Mesenteric fat pad (tissue), 1 donor: Measurements from ENCODE around the gene MMP28. TPM values are rescaled to one million over a fixed set of nuclear protein-coding genes. Genes with fewer than 3 reads are reported as not detected.

Source experiments
- DNase-seq: peaks from one replicate; pipeline ENCODE4 v3.0.0-alpha.2; 2020; ENCODE audit warnings: low spot score
- total RNA-seq: library from RNA; stranded (reverse); fragmentation: NEBNext Ultra II Directional; extraction: Animal tissue kit (Norgen Biotek cat#: 25700); gene quantifications from one replicate; pipeline ENCODE4 v1.2.1, GENCODE V29; 2021
- donor health status: DM: yes; HTN: yes; CAD: no.

MMP28 gene
- total RNA-seq, 1 donor from 2014 or later = 51.7 TPM

- no peak for DNase-seq
These were observed 68.4 kb downstream of the MMP28 start for GRCh38 chr17:35726953-35727460.

DNA sequence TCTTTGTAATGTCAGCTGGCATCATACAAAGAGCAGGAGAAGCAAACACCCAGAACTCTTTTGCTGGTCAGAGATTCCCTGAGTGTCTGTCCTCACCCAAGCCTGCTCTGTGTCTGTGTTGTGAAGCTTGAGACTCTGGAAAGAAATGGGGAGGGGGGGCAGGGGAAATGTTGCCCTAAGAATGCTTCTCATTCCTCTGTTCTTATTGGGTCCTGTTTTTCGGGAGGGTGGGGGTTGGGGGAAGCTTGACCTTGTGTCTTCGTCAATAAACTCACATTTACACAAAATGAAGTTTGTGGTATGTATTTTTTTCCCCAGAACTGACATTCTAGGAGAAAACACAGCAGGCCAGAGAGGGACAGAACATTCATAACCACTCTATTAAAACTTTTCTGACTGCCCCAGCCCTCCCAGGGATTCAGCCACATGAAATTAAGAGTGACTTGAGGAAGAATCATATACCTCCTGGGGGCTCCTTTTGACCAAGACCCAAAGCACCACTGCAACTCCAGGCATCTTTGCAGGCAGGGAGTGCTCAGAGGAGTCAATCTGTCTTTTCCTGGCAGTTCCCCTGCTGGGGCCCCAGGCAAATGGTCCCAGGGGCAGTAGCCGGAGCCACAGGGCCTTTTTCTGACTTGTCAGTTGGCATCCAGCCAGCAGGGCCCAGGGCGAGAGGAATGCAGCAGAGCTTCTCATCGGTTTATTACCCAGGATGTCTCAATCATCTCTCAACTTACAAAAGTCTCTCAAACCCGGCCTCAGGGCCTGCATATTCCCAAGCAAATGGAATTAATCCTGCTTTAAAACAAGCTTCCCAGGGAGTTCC, 69.1 kb downstream of the MMP28 start:
- DNase-seq = no peak

- no peak for DNase-seq
These were observed 69.7 kb downstream of the MMP28 start for GRCh38 chr17:35725802-35726126.

- no peak for DNase-seq
These were observed 70.4 kb downstream of the MMP28 start for GRCh38 chr17:35725058-35725457.

- no peak for DNase-seq
These were observed 71.7 kb downstream of the MMP28 start for GRCh38 chr17:35723735-35724134.

GRCh38 chr17:35717475-35717874, 78.0 kb downstream of the MMP28 start:
- no peak for DNase-seq

- DNase-seq = no peak
These were observed 78.5 kb downstream of the MMP28 start for GRCh38 chr17:35716897-35717465.

DNA sequence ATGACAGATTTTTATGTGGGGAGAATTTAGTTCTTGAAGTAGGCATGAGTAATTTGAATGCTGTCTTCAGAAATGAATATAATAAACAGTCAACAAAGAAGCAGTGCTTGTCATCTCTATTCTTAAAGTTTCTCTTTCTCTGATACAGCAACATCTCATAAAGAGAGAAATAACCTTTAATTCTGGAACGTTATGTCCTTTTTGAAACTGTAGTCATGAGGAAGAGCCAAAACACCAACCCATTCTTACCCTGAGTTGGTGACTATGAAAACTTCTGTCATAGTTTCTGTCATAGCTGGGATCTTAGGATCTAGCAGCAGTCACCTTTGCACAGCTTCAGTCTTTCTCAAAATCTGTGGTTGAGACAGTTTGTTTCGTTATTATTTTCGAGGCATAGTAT, 79.3 kb downstream of the MMP28 start:
- DNase-seq = no peak

Other genes with a start within 250 kb of the MMP28 start
- gene SLFN14, start 234.8 kb downstream of the MMP28 start, total RNA-seq = not detected
- gene PEX12, start 217.1 kb downstream of the MMP28 start, total RNA-seq = 3.3 TPM
- 116 TPM for gene AP2B1, start 208.3 kb downstream of the MMP28 start, total RNA-seq
- gene RASL10B, start 64.0 kb downstream of the MMP28 start, total RNA-seq = 24.3 TPM
- gene GAS2L2, start 42.4 kb downstream of the MMP28 start, total RNA-seq = 1.2 TPM
- gene C17orf50, start 34.8 kb downstream of the MMP28 start, total RNA-seq = not detected
- gene TAF15, start 13.8 kb upstream of the MMP28 start, total RNA-seq = 146 TPM
- not detected for gene HEATR9, start 73.2 kb upstream of the MMP28 start, total RNA-seq
- 4.0 TPM for gene CCL5, start 84.7 kb upstream of the MMP28 start, total RNA-seq
- not detected for gene RDM1, start 135.1 kb upstream of the MMP28 start, total RNA-seq
- gene LYZL6, start 148.1 kb upstream of the MMP28 start, total RNA-seq = not detected
- gene CCL16, start 185.9 kb upstream of the MMP28 start, total RNA-seq = not detected
- gene CCL14, start 191.1 kb upstream of the MMP28 start, total RNA-seq = 61.1 TPM
- not detected for gene CCL15, start 205.9 kb upstream of the MMP28 start, total RNA-seq
- gene CCL23, start 222.3 kb upstream of the MMP28 start, total RNA-seq = 5.2 TPM